HK-2 (cell line): ENCODE results near the gene NCMAP.
A peak's percentile ranks its signal among the peaks of the same experiment; 100 is the strongest.
"Not testable (repeated sequence)": the region's sequence is repeated elsewhere in the genome, so short reads cannot be mapped to it uniquely, and the experiment has no call there.

Experiments
- DNase-seq: peaks from one replicate; pipeline ENCODE4 v3.0.0-alpha.2; 2018; ENCODE audit not compliant: unreplicated experiment

Gene NCMAP, protein sequence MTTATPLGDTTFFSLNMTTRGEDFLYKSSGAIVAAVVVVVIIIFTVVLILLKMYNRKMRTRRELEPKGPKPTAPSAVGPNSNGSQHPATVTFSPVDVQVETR

DNA sequence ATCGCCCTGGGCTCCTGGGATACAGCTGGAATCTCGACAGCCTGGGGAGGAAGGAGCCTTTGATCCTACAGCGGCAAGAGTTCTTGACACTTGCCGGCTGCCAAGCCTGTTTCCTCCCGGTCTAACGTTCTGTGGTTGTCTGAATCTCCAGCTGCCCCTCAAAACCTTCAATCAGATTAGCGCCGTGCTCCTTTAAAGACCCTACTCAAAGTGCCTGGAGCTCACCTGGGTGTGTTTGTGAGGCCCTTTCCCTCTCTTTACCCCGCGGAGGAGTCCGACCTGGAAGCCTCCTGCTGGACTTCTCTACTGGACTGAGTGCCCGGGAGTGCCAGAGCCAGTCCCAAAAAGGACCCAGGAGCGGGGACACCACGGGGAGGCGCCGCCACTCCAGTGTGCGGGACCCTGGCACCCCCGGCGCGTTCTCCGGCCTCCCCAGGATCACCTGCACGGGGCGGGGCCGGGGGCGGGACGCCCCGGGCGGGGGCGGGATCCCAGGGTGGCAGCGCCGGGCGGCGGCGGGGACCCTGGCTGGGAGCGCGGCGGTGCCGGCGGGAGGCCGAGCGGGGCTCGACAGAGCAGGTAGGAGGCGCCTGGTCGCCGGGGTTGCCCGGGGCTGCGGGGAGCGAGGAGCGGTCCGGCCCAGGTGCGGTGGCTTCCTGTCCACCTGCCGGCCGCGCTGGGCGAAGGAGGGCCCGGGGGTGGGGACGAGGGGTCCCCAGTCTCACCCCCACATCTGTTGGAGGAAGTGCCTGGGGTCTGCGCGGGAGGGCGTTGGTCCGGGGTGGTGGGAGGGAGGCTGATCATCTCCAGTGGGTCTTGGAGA is at the start of gene NCMAP:
NCMAP (plus strand) TSS at position 497 of the 823 bp plus-strand sequence. CDS start 39,344 bp downstream, outside the sequence.
- DNase-seq, result no peak

DNA sequence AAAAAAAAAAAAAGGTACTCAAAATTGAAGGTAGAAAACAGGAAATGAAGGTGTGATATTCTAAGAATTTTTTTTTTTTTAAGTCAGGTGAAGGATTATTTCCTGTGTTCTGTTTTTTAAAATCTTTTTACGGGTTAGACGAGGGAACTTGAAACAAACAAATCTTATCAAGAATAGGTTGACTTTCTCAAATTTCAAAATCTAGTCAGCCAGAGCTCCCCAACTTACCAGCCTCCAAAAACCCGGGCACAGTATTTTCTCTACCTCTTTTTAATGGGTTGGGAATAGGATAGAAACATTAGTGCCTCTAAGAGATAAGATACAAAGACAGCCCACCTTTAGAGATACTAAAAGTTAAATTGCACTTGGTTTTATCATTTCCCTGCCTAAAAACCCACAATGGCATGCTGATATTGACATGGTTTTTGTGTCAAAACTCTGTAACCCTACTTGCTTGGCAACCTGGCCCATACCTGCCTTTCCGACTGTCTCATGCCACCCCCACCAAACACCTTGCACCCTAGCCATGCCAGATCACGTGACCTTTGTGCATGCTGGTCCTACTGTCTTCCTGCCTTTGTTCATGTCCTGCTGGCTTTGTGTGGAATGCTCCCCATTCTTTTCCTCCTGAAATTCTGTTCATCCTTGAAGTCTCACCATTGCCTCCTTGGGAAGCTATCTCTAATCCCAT is 49.1 kb upstream of the NCMAP start:
- no peak for DNase-seq

DNA sequence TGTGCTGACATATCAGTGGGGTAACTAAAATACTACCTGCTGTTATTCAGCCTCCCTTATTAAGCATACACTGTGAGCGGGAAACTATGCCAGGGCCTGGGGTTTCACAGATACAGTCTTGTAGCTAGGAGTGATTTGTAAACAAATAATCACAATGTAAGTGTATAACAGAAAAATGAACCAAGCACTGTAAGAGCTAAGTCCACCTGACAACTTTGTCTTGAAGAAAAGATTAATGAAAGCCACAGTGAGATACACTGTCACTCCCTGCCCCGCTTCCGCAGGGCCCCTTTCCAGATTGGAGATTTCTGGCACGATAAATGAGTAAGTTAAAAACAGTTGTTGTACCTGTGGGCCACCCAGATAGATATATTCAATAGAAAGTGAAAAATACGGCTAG is 48.5 kb upstream of the NCMAP start:
- no peak for DNase-seq

DNA sequence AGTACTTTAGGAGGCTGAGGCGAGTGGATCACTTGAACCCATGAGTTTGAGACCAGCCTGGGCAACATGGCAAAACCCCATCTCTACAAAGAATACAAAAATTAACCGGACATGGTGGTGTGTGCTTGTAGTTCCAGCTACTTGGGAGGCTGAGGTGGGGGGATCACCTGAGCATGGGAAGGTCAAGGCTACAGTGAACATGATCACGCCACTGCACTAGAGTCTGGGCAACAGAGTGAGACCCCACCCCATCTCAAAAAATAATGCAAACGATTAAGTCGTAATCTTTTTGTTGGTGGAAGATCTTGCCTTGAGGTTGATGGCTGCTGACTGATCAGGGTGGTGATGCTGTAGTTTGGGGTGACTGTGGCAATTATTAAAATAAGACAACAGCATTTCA is 47.0 kb upstream of the NCMAP start:
- no peak for DNase-seq

DNA sequence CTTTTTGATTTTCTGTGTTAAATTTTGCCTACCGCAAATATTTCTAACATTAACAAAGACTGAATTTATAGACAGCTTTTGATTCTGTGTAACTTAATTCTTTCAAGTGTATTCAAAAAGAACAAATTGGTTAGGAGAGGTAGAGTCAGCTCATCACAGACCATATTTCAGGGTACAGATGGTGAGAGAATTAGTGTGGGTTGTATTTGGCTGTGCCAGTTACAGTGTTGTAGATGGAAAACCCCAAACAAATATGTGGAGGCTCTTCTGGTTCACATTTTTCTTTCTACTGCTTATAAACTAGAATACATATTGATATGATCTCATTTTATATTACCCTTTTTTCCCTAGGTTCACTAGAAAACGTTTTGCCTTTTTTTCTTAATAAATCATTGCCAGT is 42.2 kb upstream of the NCMAP start:
- no peak for DNase-seq

DNA sequence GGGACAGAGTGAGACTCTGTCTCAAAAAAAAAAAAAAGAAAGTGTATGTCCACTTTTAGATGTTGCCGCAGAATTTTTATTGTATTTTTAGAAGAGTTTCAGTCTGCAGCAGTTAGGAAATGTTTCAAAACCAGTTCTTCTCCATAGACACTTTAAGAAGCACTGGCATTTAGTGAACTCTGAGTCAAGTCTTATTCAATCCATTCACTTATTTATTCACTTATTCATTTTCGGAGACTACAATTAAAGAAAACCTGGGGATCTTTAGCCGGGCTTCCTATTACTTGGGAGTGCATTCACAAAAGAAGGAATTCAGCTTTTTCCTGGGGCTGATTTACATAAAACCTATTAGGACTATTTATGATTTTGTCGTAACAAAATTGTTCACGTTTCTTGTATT is 40.9 kb upstream of the NCMAP start:
- DNase-seq, result no peak

DNA sequence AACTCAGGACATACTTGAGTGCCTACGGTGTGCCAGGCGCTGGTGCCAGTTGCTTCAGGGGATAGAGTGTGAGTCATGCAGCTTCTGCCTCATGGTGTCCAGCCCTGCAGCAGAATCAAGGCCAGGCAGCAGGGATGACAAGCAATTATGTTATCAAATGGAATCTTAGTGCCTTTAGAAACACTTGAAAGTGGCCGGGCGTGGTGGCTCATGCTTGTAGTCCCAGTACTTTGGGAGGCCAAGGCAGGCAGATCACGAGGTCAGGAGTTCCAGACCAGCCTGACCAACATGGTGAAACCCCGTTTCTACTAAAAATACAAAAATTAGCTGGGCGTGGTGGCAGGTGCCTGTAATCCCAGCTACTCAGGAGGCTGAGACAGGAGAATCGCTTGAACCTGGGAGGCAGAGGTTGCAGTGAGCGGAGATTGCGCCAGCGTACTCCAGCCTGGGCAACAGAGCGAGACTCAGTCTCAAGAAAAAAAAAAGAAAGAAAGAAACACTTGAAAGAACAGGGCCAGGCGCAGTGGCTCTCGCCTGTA is 40.1 kb upstream of the NCMAP start:
- peak; percentile 61 for DNase-seq

DNA sequence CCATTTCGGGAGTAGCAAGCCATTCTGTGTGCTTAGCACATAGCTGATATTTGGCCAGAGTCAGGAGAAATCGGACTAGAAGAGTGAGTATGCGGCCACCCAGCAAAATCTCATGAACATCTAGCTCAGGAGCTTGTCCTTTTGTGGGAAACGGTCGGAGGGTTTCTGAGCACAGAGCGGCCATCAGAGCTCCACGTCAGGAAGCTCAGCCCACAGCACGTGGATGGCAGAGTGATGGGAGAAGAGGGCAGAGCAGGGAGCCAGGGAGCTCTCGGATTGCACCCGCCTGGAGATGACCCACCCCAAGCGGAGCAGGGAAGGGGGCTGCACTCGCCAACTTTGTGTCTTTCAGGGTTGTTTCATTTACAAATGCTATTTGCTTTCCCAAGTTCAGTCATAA is 39.4 kb upstream of the NCMAP start:
- no peak for DNase-seq

DNA sequence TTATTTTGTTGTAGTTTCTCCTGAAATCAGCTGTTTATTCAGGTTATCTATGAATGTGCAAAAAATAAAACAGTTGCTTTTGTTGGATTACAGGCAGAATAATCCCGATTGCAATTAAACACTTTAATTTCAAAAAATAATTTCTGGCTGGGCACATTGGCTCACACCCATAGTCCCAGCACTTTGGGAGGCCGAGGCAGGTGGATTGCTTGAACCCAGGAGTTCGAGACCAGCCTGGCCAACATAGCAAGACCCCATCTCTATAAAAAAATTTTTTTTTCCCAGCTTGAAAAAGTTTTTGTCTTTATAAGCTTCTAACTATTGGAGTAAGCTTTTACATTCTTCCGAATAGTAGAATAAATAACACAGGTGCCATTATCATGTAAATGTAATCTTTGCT is 38.0 kb upstream of the NCMAP start:
- no peak for DNase-seq

DNA sequence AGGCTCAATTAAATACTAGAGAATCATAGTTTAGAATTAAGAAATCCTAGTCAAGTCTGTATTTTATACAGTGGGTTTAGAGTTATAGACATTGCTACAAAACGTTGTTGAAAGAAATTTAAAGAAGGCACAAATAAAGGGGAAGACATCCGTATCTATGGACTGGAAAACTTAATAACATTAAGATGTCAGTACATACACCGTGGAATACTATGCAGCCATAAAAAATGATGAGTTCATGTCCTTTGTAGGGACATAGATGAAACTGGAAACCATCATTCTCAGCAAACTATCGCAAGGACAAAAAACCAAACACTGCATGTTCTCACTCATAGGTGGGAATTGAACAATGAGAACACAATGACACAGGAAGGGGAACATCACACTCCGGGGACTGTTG is 35.6 kb upstream of the NCMAP start:
- DNase-seq, result not testable (repeated sequence)

DNA sequence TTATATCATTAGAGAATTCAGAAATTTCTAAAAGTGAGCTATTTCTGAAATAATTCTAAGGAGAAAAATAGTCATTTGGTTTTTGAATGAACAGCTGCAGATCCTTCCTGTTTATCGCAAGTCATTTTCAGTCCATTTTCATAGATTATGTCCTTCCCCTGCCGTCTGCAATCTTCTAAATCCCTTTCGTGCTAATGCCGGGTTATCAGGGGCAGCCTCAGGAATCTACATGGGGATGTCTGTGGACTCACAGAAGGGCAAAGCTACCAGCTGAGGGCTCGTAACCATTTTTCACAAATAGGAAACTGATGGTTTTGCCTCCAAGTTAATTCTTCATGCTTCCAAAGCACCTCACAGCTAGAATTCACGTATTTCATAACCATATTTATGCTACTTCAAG is 30.3 kb upstream of the NCMAP start:
- DNase-seq, result no peak

DNA sequence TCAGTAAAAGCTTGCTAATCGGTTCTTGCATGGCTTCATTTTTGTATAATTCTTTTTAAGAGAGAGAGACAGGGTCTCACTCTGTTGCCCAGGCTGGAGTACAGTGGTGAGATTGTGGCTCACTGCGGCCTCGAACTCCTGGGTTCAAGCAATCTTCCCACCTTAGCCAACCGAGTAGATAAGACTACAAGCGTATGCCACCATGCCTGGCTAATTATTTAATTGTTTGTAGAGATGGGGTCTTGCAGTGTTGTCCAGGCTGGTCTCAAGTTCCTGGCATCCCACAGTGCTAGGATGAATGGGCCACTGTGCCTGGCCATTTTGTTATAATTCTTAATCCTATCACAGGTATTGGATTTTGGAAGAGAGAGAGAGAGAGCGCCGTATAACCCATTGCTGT is 29.8 kb upstream of the NCMAP start:
- DNase-seq, result no peak

DNA sequence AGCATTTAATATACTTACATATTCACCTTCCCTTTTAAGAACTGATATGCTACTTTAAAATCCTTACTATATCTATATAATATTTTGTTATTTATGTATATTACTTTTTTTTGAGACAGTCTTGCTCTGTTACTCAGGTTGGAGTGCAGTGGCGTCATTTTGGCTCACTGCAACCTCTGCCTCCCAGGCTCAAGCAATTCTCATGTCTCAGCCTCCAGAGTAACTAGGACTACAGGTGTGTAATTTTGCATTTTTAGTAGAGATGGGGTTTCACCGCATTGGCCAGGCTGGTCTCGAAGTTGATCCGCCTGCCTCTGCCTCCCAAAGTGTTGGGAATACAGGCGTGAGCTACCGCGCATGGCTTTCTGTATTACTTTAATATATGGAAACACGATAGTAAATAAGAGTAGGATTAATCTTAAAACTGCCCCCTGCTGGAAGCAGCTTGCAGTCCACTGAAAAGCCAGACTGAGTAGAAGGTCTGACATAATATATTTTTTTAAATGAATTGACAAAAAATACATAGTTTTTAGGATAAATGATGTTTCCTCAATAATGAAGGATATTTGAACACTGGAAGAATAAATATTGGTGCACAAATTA is 28.8 kb upstream of the NCMAP start:
- DNase-seq, result no peak

DNA sequence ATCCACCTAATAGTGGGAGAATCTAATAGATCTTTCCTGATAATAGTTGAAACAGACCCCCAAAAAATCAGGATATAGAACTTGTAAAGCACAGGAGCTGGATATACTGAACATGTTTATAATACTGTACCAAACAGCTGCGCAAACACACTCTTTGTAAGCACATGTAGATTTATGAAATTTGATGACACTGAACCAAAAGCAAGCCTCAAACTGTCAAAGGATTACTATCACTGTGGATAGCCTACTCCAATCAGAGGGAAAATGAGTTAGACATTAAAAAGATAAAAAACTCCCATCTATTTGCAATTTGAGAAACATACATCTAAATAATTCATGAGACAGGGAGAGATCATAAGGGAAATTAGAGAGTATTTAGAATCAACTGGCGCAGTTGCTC is 27.1 kb upstream of the NCMAP start:
- no peak for DNase-seq

DNA sequence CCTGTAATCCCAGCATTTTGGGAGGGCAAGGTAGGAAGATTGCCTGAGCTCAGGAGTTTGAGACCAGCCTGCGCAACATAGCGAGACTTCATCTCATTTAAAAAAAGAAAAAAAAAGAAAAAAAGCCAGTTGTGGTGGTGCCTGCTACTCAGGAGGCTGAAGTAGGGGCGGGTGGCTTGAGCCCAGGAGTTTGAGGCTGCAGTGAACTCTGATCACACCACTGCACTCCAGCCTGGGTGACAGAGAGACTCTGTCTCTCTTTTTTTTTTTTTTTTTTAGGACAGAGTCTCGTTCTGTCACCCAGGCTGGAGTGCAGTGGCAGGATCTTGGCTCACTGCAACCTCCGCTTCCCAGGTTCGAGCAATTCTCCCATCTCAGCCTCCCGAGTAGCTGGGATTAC is 26.6 kb upstream of the NCMAP start:
- DNase-seq, result not testable (repeated sequence)

DNA sequence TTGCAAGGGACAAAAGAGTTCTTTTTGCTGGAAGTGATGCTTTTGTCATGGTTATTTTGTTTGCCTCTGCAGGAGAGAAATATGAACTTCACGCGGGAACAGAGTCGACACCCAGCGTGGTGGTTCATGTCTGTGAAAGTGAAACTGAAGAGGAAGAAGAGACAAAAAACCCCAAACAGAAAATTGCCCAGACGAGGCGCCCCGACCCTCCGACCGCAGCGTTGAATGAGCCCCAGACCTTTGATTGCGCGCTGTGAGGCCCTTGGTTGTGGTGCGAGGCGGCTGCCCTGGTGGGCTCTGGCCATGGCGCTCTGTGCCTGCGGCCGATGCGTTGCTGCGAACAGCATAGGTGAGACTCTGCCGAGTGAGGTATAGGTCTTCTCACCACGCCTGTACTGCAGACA is 20.9 kb upstream of the NCMAP start:
- no peak for DNase-seq

DNA sequence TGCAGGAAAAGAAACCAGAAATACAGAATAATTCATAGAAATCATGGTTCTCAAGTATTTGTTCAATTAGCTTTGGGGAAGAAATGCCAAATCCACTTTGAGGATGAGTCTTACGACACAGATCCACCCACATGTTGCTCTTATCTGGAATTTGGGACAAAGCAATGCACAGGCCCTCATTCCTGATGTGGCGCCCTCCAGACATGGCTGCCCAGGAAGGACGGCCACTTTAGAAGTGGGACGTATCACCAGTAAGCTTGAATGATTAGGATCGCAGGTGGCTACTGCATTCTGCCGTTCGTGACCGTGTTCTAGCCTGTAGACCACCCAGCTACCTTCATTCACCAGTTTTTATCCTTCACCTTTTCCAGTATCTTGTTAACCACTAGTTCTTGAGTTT is 20.1 kb upstream of the NCMAP start:
- DNase-seq, result no peak

DNA sequence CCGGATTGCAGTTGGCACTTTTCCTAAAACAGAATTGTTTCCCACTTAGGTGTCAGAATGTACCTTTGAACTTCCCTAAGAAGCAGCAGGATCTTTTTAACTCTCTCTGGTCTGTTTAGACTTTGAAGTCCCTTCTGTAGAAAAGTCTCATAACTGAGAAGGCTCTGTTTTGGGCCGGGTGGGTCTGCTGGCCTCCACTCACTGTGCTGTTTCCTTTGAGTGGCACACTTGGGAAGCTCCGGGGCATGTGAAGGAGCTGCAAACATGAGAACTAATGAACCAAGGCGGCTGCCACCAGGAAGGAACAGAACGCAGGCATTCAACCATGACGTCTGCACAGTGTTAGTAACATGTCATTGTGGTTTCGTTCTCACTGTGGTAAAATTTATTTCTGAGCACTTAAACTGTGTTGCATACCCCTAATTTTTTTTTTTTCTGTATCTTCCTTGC is 19.5 kb upstream of the NCMAP start:
- peak; percentile 55 for DNase-seq

DNA sequence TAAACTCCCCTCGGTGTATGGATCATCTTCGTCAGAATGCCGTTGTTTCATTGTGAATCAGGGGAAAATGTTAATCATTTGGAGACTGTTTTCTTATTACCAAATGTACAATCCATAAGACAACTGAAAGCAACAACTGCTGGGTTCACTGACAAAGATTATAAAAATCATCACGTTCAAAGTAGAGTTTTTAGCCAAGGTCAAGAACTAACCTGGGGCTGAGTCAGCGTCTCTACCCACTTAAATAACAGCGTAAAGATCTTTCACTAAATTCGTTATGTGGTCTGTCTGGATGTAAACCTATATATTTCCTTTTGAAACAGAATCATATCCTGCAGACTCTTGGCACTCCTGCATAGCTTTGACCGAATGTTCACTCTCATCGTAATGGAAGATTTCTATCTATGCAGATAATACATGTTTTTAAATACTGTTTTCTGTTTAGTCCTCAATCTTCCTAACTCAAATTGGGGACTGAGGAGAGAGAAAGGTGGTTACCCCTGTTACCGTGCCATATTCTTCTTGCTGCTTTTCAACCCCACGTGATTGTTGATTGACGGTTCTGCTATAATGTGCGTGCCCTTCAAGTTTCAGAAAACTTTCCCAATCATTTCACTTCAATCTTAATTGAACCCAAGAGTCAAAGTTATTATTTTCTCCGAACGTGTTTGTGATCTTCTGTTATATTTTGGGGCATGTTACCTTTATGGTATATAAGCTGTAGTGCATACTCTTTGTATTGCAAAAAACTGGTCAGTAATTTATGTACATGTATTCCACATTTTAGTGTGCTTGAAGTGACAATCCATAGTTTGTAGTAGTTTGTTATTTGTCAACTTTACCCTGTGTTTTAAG is 15.6 kb upstream of the NCMAP start:
- DNase-seq, result no peak

DNA sequence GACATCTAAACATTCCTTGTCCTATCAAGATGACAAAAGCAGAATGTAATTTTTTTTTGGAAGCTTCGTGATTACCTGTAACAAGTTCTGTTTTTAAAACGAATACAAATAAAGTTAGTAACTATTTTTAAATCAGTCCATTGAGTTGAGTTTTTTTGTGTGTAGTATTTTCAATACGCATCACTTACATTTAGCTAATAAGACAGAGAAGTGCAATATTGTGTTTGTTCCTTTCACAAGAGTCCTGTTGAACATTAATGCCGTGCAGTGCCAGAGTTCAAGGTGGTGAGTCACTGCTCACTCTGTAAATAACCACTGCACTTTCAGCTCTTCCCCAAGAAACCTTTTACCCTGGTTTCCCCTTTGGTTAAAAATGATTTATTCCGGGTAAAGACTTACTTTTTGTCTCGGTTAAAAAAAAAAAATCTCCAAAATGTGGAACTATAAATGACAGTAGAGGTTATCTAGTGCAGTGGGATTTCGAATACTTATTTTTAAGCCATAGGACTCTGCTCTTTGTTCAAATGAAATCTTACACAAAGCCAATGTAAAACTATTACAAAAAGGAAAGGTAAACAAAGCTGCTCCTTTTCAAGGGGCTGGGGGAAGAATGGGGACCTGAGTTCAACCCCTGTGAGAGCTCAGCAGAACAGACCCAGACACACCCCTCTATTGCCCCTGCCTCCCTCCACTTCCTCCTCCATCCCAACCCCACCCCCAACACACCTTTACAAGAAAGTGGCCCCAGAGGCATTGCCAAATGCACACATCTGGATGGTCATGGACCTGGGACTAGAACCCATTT is 14.8 kb upstream of the NCMAP start:
- DNase-seq, result peak; percentile 31
